HG02798 (cell line): ENCODE measurements around the gene ODAPH.
"Not testable (repeated sequence)": the region's sequence is repeated elsewhere in the genome, so short reads cannot be mapped to it uniquely, and the experiment has no call there.

ENCODE experiments used
- ATAC-seq: cut with Tn5 transposase; IDR thresholded peaks from one replicate; pipeline ENCODE4 v1.9.1; 2021; ENCODE audit warnings: mild to moderate bottlenecking; ENCODE audit not compliant: unreplicated experiment, poor library complexity

ODAPH gene

GRCh38 chr4:75555294-75556164 is at the start of gene ODAPH:
Gene ODAPH (plus strand): TSS chr4:75556066. CDS start chr4:75556083, 17 bp downstream.
- peak; percentile 98 for ATAC-seq

DNA sequence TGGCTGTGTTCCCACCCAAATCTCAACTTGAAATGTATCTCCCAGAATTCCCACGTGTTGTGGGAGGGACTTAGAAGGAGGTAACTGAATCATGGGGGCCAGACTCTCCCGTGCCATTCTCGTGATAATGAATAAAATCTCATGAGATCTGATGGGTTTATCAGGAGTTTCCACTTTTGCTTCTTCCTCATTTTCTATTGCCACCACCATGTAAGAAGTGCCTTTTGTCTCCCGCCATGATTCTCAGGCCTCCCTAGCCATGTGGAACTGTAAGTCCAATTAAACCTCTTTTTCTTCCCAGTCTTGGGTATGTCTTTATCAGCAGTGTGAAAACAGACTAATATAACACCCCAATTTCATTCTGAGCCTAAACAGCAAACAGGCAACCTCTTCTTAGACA is 46.3 kb upstream of the ODAPH start:
- not testable (repeated sequence) for ATAC-seq

DNA sequence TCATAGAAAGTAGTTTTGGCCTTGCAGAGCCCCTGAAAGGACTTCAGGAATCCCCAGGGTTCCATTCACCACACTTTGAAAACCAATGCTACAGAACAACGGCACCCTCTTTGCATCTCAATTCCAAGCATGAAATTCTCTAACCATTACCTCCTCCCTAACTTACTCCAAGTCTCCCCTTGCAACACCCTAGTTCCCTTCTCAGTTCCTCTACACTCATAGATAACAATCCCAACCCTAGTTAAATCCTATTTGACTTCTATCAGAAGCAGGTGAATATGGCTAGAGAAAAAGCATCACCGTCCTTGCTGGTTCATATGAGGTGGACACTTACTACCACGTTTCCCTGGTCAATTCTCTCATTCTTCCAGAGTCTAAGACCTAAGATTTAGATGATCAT is 44.0 kb upstream of the ODAPH start:
- no peak for ATAC-seq

DNA sequence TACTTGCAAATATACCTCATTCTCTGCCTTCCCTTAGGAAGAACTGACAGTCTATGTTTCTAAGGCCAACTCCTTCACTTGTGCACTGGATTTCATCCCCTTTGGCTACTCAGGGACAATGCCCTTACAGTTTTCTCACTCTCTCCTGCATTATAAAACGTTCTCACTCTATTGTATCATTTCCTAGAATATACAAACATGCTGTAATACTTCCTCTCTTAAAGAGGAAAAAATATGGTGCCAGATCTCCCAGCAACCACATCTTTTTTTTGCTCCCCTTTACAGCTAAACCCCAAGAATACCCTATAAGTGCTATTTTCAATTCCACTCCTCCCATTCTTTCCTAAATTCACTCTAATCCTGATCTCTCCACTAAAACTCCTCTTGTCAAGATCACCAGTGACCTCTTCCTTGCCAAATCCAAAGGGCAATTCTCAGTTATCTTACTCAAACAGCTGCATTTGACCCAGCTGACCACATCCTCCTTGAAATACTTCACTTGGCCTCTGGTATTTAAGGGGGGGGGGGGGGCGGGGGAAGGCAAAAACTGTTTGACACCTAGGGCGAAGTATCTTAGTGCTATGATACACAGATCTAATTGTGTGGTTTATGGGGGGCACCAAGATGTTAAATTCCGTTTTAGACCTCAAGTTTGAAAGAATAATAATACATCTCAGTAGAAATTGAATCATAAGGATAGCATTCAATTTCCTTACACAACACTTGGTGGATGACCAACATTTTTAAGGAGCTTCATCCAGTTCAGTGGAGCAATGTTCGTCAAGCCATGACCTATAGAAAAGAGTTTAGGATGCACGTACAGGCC is 43.3 kb upstream of the ODAPH start:
- ATAC-seq, result no peak

GRCh38 chr4:75513526-75514130 is 42.2 kb upstream of the ODAPH start:
- ATAC-seq, result no peak

DNA sequence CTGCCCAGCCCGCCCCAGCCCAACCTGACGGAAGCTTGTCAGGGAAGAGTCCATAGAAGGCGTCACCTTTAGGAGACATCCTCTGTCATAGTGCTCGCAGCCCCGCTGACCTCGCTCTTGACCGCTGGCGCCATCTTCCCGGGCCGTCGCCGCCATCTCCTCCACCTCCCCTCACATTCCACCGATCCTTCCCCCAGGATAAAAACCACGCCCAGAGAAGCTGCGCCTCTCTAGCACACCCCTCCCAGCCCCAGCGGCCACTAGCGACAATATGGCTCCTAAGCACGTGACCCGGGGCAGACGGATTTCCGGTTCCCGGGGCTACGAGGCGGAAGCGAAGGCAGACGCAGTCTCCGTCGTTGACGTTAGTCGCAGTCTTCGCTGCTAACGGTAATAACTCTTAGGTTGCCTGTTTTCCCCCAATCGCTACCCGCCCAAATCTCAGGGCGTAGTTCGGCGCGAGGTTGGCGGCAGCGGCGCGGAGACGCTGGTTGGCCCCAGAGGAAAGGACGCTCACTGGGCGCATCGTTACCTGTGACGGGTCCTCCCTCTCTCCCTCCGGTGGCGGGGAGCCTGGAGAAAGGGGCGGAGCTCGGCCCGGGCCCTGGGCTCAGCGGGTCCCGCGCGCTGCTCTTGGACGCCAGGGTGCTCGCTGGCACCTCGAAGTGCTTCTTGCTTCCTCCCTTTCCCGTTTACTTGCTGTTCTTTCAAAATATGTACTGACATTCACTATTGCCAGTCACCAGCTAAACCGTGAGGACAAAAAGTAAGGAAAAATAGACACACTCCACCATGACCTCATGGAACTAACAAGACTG is 41.5 kb upstream of the ODAPH start, which contains the start of the genes RCHY1 and THAP6:
RCHY1 (minus strand) TSS at position 273 of the 818 bp plus-strand sequence; CDS start at position 156, 117 bp downstream.
THAP6 (plus strand) TSS at position 343 of the 818 bp plus-strand sequence. CDS start 980 bp downstream, outside the sequence.
- peak; percentile 95 for ATAC-seq

DNA sequence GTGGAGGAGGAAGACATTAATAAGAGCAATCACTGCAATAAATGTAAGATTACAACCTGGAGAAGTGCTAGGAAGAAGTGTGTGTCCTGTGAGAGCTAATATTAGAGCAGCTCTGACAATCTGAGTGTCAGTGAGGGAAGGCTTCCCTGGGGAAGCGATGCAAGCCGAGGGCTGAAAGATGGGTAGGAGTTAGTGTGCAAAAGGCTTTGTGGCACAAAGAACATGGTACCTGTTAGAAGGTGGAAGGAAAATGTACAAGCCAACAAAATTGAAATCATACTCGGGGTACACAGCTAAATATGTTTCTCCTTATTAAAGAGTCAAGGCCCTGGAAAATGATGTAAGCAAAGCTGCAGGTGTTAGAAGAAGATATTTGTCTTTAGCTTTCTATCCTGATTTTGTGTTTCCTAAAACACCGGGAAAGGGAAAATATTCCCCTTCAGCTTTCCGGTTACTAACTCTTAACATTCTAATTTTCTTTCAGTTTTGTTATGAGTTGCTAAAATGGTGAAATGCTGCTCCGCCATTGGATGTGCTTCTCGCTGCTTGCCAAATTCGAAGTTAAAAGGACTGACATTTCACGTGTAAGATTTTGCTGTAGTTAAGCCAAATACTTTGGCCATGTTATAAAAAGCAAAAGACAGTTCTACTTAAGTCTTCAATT is 40.8 kb upstream of the ODAPH start:
- peak; percentile 2 for ATAC-seq

- ATAC-seq, result no peak
These were observed 39.7 kb upstream of the ODAPH start for GRCh38 chr4:75516144-75516543.

DNA sequence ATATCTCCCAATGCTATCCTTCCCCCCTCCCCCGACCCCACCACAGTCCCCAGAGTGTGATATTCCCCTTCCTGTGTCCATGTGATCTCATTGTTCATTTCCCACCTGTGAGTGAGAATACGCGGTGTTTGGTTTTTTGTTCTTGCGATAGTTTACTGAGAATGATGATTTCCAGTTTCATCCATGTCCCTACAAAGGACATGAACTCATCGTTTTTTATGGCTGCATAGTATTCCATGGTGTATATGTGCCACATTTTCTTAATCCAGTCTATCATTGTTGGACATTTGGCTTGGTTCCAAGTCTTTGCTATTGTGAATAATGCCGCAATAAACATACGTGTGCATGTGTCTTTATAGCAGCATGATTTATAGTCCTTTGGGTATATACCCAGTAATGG is 36.4 kb upstream of the ODAPH start:
- not testable (repeated sequence) for ATAC-seq

DNA sequence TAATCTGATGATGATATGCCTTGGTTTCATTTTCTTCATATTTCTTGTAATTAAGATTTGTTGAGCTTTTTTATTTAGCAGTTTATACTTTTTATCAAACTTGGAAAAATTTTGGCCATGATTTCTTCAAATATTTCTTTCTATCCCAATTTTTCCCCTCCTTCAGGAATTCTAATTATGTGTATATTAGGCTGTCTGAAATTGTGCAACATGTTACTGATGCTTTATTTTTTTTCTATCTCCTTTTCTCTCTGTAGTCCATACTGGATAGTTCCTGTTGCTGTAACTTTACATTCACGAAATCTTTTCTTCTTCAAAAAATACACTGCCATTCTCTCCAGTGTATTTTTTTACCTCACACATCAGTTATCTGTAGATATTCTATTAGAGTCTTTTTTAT is 30.8 kb upstream of the ODAPH start:
- no peak for ATAC-seq

DNA sequence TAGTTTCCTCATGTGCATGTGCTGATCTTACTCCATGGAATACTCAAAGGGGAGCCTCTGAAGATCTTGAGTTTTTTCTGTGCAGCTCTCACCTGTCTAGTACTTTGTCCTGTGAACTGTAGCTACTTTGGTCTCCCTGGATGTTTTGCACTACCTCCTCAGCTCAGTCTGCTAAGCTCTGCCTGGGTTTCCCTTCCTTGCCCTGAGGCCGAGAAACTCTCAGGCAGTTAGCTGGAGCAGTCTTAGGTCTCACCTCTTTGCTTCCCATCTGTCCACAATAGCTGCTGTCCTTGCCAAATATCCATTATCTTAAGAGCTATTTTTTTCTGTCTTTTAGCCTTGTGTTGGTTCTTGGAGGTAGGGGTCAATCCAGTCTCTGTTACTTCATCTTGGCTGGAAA is 30.0 kb upstream of the ODAPH start:
- no peak for ATAC-seq

DNA sequence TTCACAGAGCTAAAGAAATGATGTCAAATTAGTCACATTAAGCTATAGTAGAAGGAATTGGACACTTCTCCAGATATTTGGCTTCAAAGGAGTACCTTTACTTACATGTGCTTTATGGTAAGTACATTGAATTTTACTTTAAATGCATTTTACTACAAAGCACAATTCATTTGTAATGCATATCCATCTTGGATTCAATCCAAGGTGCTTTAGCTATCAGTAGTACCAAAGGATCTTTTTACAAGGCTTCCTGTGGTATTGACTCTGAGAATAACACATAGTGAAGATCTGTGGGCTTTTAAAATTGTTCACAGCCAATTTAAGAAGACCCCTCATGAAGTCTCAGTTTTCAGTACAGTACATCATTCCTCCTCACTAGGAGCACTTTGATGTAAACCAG is 28.4 kb upstream of the ODAPH start:
- ATAC-seq, result no peak

GRCh38 chr4:75530556-75531322 is 25.1 kb upstream of the ODAPH start:
- no peak for ATAC-seq

GRCh38 chr4:75531536-75532143 is 24.2 kb upstream of the ODAPH start:
- not testable (repeated sequence) for ATAC-seq

DNA sequence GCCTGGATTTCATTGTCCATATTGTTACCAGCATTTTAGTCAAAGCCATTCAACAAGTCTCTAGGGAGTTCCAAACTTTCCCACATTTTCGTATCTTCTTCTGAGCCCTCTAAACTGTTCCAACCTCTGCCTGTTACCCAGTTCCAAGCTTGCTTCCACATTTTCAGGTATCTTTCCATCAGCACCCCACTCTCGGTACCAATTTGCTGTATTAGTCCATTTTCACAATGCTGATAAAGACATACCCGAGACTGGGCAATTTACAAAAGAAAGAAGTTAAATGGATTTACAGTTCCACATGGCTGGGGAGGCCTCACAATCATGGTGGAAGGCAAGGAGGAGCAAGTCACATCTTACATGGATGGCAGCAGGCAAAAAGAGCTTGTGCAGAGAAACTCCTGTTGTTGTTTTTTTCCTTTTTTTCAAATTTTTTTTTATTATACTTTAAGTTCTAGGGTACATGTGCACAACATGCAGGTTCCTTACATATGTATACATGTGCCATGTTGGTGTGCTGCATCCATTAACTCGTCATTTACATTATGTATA is 22.5 kb upstream of the ODAPH start:
- ATAC-seq, result not testable (repeated sequence)

DNA sequence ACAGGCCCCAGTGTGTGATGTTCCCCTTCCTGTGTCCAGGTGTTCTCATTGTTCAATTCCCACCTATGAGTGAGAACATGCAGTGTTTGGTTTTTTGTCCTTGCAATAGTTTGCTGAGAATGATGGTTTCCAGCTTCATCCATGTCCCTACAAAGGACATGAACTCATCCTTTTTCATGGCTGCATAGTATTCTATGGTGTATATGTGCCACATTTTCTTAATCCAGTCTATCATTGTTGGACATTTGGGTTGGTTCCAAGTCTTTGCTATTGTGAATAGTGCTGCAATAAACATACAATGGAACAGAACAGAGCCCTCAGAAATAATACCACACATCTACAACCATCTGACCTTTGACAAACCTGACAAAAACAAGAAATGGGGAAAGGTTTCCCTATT is 21.9 kb upstream of the ODAPH start:
- not testable (repeated sequence) for ATAC-seq

DNA sequence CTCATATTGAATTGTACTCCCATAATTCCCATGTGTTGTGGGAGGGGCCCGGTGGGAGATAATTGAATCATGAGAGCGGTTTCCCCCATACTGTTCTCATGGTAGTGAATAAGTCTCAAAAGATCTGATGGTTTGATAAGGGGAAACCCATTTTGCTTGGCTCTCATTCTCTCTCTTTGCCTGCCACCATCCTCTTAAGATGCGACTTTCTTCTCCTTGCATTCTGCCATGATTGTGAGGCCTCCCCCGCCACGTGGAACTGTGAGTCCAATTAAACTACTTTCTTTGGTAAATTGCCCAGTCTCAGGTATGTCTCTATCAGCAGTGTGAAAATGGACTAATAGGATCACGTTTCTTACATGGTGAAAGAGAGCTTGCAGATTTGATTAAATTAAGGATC is 18.6 kb upstream of the ODAPH start:
- not testable (repeated sequence) for ATAC-seq

GRCh38 chr4:75542824-75543223 is 13.0 kb upstream of the ODAPH start:
- no peak for ATAC-seq
